Activated CD4-positive, alpha-beta T cell treated with anti-CD3 and anti-CD28 coated beads, Interleukin-2, amount 50 U/mL, for 1 hour (primary cell): ENCODE measurements around the gene RRAD.
"Not testable (repeated sequence)": the region's sequence is repeated elsewhere in the genome, so short reads cannot be mapped to it uniquely, and the experiment has no call there.

ENCODE experiments used
- DNase-seq: peaks from one replicate; pipeline ENCODE4 v3.0.0-alpha.2; 2020

The RRAD gene

GRCh38 chr16:66925322-66925840 is at the start of gene RRAD:
Gene RRAD (minus strand): TSS chr16:66925535. CDS start chr16:66925179, 356 bp downstream.
- DNase-seq: no peak

GRCh38 chr16:66974932-66975246 is 49.6 kb upstream of the RRAD start:
- DNase-seq: peak; percentile 25

- DNase-seq: not testable (repeated sequence)
Observed at GRCh38 chr16:66974156-66974931, 49.0 kb upstream of the RRAD start.

GRCh38 chr16:66973716-66974115 is 48.4 kb upstream of the RRAD start:
- DNase-seq: no peak

- no peak for DNase-seq
Observed at GRCh38 chr16:66972983-66973382, 47.6 kb upstream of the RRAD start.

- DNase-seq: no peak
Observed at GRCh38 chr16:66970775-66971720, 45.7 kb upstream of the RRAD start.

GRCh38 chr16:66968847-66969246 is 43.5 kb upstream of the RRAD start:
- DNase-seq: no peak

- DNase-seq: no peak
Observed at GRCh38 chr16:66964049-66964448, 38.7 kb upstream of the RRAD start.

GRCh38 chr16:66961914-66962313 is 36.6 kb upstream of the RRAD start:
- DNase-seq: no peak

GRCh38 chr16:66961065-66961744 is 35.9 kb upstream of the RRAD start, which contains the start of gene CES3:
Gene CES3 (plus strand): TSS chr16:66961266. CDS start chr16:66961308, 42 bp downstream.
- peak; percentile 60 for DNase-seq

GRCh38 chr16:66960270-66960669 is 34.9 kb upstream of the RRAD start:
- no peak for DNase-seq

- no peak for DNase-seq
Observed at GRCh38 chr16:66959704-66960161, 34.4 kb upstream of the RRAD start.

GRCh38 chr16:66958857-66959703 is 33.7 kb upstream of the RRAD start:
- no peak for DNase-seq

- not testable (repeated sequence) for DNase-seq
Observed at GRCh38 chr16:66956154-66956457, 30.8 kb upstream of the RRAD start.

GRCh38 chr16:66955363-66956153 is 30.2 kb upstream of the RRAD start:
- not testable (repeated sequence) for DNase-seq

- peak; percentile 74 for DNase-seq
Observed at GRCh38 chr16:66954097-66954659, 28.8 kb upstream of the RRAD start.

GRCh38 chr16:66953462-66954096 is 28.2 kb upstream of the RRAD start:
- DNase-seq: no peak

- no peak for DNase-seq
Observed at GRCh38 chr16:66952430-66953110, 27.2 kb upstream of the RRAD start.

GRCh38 chr16:66950971-66951790 is 25.8 kb upstream of the RRAD start:
- no peak for DNase-seq
